ENCODE measurements around the gene RAB23. TPM values are rescaled to one million over a fixed set of nuclear protein-coding genes. Genes with fewer than 3 reads are reported as not detected.

The RAB23 gene
- polyA plus RNA-seq, 1 experiment, result 62.1 TPM

- CTCF ChIA-PET, result interaction anchor here (1.3 kb wide), 1 partner anchor 235 kb away, joined by 3 read pairs; no protein-coding TSS in a partner anchor
- TF ChIP-seq, protein P1, sequence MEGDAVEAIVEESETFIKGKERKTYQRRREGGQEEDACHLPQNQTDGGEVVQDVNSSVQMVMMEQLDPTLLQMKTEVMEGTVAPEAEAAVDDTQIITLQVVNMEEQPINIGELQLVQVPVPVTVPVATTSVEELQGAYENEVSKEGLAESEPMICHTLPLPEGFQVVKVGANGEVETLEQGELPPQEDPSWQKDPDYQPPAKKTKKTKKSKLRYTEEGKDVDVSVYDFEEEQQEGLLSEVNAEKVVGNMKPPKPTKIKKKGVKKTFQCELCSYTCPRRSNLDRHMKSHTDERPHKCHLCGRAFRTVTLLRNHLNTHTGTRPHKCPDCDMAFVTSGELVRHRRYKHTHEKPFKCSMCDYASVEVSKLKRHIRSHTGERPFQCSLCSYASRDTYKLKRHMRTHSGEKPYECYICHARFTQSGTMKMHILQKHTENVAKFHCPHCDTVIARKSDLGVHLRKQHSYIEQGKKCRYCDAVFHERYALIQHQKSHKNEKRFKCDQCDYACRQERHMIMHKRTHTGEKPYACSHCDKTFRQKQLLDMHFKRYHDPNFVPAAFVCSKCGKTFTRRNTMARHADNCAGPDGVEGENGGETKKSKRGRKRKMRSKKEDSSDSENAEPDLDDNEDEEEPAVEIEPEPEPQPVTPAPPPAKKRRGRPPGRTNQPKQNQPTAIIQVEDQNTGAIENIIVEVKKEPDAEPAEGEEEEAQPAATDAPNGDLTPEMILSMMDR (IDR thresholded peaks at IDR 0.05; ENCODE audit: low read depth, low read length), result no peak
- no peak for DNase-seq (ENCODE audit: low read depth, low spot score)
These were observed 84.1 kb downstream of the RAB23 start for GRCh38 chr6:57138026-57138425.

GRCh38 chr6:57137350-57137749 lies 84.8 kb downstream of the RAB23 start:
- no peaks in the 10 kb centered on the region for H3K27me3 ChIP-seq (ENCODE audit: control insufficient read depth, insufficient read depth, low read length)
- CTCF ChIA-PET, result interaction anchor here (1.3 kb wide), 1 partner anchor 234 kb away, joined by 3 read pairs; no protein-coding TSS in a partner anchor
- DNase-seq (ENCODE audit: low read depth, low spot score), result no peak
- H3K27ac ChIP-seq (ENCODE audit: low read depth, low read length), result no peak overlapping the region
- H3K9me3 ChIP-seq (ENCODE audit: control insufficient read depth, insufficient read depth, low read length), result no peaks in the 10 kb centered on the region
- H3K4me3 ChIP-seq (ENCODE audit: low read depth, low read length), result no peak overlapping the region
- TF ChIP-seq, protein P1 (IDR thresholded peaks at IDR 0.05; ENCODE audit: low read depth, low read length), result no peak
- POLR2A ChIA-PET, result no interaction called here

More at GRCh38 chr6:57138026-57138425, 84.1 kb downstream of the RAB23 start:
- no peak overlapping the region for H3K4me3 ChIP-seq (ENCODE audit: low read depth, low read length)
- H3K27ac ChIP-seq (ENCODE audit: low read depth, low read length), result no peak overlapping the region
- H3K27me3 ChIP-seq (ENCODE audit: control insufficient read depth, insufficient read depth, low read length), result no peaks in the 10 kb centered on the region
- no peaks in the 10 kb centered on the region for H3K9me3 ChIP-seq (ENCODE audit: control insufficient read depth, insufficient read depth, low read length)
- POLR2A ChIA-PET, result no interaction called here

Other genes with a start within 250 kb of the RAB23 start
- gene KIAA1586, start 175.6 kb downstream of the RAB23 start, polyA plus RNA-seq (2011; rRNA removed), result 7.4 and 10.8 TPM in 2 replicates
- gene ZNF451, start 132.1 kb downstream of the RAB23 start, polyA plus RNA-seq (2011; rRNA removed), result 24.3 and 31.6 TPM in 2 replicates
- 29.0 and 43.4 TPM in 2 replicates for gene BAG2, start 50.0 kb downstream of the RAB23 start, polyA plus RNA-seq (2011; rRNA removed)
- gene PRIM2, start 95.3 kb upstream of the RAB23 start, polyA plus RNA-seq (2011; rRNA removed), result 23.8 and 30.2 TPM in 2 replicates

All from AG04450 (cell line).